ENCODE measurements around the gene TBC1D22A. TPM values are rescaled to one million over a fixed set of nuclear protein-coding genes. Genes with fewer than 3 reads are reported as not detected.

Gene TBC1D22A
- total RNA-seq, 1 donor from 2014 or later: 87.8 TPM

DNA sequence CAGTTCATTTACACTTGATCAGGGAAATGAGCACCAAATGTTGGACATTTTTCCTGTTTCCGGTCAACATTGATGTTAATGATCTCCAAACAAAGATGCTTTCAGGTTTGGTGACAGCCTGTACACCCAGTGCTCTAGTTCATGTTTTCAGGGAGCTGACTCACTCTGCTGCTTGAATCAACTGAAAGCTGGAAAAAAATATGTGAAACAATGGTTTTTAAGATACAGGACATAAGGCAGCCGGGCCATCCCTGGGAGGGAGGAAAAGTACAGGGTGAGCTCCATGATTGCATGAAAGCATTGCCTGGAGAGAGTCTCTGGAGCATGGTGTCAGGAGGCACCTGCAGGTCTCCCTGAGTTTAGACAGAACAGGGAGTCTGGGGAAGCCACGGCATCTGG is 259.6 kb downstream of the TBC1D22A start:
- intact Hi-C loops (cut with DNase I): no loop called here
- H3K36me3 ChIP-seq: no peaks in the 10 kb centered on the region
- H3K27me3 ChIP-seq: no peaks in the 10 kb centered on the region
- TF ChIP-seq CTCF (IDR thresholded peaks at IDR 0.05): no peak
- H3K27ac ChIP-seq: no peak overlapping the region
- H3K4me3 ChIP-seq: no peak overlapping the region
- no peak for DNase-seq (ENCODE audit: low spot score in 2 of 2)
- no peaks in the 10 kb centered on the region for H3K9me3 ChIP-seq
- H3K4me1 ChIP-seq: no peaks in the 10 kb centered on the region

GRCh38 chr22:47022475-47022874 is 260.0 kb downstream of the TBC1D22A start:
- intact Hi-C loops (cut with DNase I): no loop called here
- Histone ChIP-seq H3K4me1 (no peaks in the 10 kb centered on the region), H3K4me3 (no peak overlapping the region), H3K36me3 (no peaks in the 10 kb centered on the region), H3K9me3 (no peaks in the 10 kb centered on the region), H3K27ac (no peak overlapping the region), H3K27me3 (no peaks in the 10 kb centered on the region)
- no peak for TF ChIP-seq CTCF (IDR thresholded peaks at IDR 0.05)
- no peak for DNase-seq (ENCODE audit: low spot score in 2 of 2)

- TF ChIP-seq CTCF (IDR thresholded peaks at IDR 0.05): no peak
- intact Hi-C loops (cut with DNase I): no loop called here
Measured at GRCh38 chr22:47023871-47024270, 261.4 kb downstream of the TBC1D22A start.

DNA sequence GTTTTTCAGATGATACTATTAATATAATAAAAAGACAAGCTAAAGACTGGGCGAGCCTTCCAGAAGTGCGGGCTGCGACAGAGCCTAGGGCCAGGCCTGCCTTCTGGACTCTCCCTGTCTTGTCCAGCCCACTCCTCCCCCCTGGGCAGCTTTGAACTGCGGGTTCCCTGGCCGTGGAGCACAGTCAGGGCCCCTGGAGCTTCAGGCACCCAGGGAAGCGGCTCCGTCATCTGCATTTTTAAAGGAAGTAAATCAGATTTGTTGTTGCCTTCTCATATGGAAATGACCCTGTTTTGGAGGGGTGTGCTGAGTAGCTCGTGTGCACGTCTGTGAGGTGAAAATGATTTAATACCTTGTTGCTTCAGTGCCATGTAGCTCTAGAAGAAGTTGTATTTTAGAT is 265.3 kb downstream of the TBC1D22A start:
- intact Hi-C loops (cut with DNase I): no loop called here
- Histone ChIP-seq H3K4me3 (no peak overlapping the region), H3K4me1 (no peaks in the 10 kb centered on the region), H3K36me3 (no peaks in the 10 kb centered on the region), H3K27me3 (no peaks in the 10 kb centered on the region), H3K9me3 (no peaks in the 10 kb centered on the region), H3K27ac (no peak overlapping the region)
- no peak for TF ChIP-seq CTCF (IDR thresholded peaks at IDR 0.05)
- no peak for DNase-seq (ENCODE audit: low spot score in 2 of 2)

More at GRCh38 chr22:47023871-47024270, 261.4 kb downstream of the TBC1D22A start:
- Histone ChIP-seq H3K9me3 (no peaks in the 10 kb centered on the region), H3K4me3 (no peak overlapping the region), H3K27ac (no peak overlapping the region), H3K27me3 (no peaks in the 10 kb centered on the region), H3K36me3 (no peaks in the 10 kb centered on the region), H3K4me1 (no peaks in the 10 kb centered on the region)
- no peak for DNase-seq (ENCODE audit: low spot score in 2 of 2)

DNA sequence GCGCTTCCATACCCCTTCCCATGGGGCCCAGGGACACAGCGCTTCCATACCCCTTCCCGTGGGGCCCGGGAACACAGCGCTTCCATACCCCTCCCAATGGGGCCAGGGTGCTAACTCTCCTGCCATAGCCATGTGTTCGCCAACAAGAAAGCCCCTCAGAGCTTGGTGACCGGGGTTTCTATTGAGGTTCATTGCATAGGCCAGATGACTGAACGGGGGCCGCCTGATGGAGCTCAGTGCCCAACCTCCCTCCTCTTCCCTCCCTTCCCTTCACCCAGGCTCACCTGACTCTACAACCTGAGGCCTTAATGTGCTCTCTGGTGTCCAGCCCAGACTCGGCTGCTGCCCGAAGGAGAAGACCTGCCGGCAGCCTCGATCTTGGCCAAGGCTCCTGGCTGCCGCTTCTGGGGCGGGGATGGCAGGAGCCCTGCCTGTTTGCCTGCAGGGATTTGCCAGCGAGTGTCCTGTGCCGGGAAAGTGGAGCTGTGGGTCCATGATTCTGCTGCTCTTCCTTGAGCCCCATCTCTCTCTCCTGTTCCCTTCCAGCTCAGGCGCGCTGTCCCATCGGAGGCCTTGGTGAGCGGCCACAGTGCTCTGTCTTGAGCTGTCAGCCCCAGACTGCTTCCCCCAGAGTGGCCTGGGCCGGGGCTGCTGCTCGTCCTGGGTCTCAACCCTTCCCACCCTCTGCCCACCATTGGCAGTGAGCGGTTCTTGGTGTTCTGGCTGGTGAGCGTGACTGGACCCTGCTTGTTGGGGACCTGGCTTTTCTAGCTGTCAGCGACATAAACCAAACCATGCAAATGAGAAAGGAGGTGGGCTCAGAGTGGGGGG is 267.0 kb downstream of the TBC1D22A start:
- Histone ChIP-seq H3K27ac (no peak overlapping the region), H3K9me3 (no peaks in the 10 kb centered on the region), H3K4me3 (no peak overlapping the region), H3K36me3 (no peaks in the 10 kb centered on the region), H3K27me3 (no peaks in the 10 kb centered on the region), H3K4me1 (no peaks in the 10 kb centered on the region)
- no peak for DNase-seq (ENCODE audit: low spot score in 2 of 2)
- TF ChIP-seq CTCF (IDR thresholded peaks at IDR 0.05): no peak
- intact Hi-C loops (cut with DNase I): no loop called here

All from ascending aorta (tissue), 2 donors.